Fibroblast of skin of right biceps (primary cell): Measurements from ENCODE around the gene USP17L15.
"Not testable (repeated sequence)": the region's sequence is repeated elsewhere in the genome, so short reads cannot be mapped to it uniquely, and the experiment has no call there.

Source experiments
- DNase-seq: peaks from one replicate; pipeline ENCODE4 v3.0.0-alpha.2; 2013

USP17L15 gene

GRCh38 chr4:9234085-9234484 is at the start of gene USP17L15:
TSS of gene USP17L15 (plus strand) at chr4:9234385. CDS start at chr4:9234385, 0 bp downstream.
- not testable (repeated sequence) for DNase-seq

GRCh38 chr4:9210357-9210756 is 23.8 kb upstream of the USP17L15 start, which contains the start of gene USP17L10:
TSS of gene USP17L10 (plus strand) at chr4:9210657. CDS start at chr4:9210657, 0 bp downstream.
- DNase-seq: not testable (repeated sequence)

- DNase-seq: not testable (repeated sequence)
Measured at GRCh38 chr4:9214701-9215100, 19.5 kb upstream of the USP17L15 start.

GRCh38 chr4:9215105-9215504 is 19.1 kb upstream of the USP17L15 start, which contains the start of gene USP17L11:
TSS of gene USP17L11 (plus strand) at chr4:9215405. CDS start at chr4:9215405, 0 bp downstream.
- not testable (repeated sequence) for DNase-seq

GRCh38 chr4:9219852-9220251 is 14.3 kb upstream of the USP17L15 start, which contains the start of gene USP17L12:
TSS of gene USP17L12 (plus strand) at chr4:9220152. CDS start at chr4:9220152, 0 bp downstream.
- not testable (repeated sequence) for DNase-seq

GRCh38 chr4:9224596-9224995 is 9.6 kb upstream of the USP17L15 start, which contains the start of gene USP17L13:
TSS of gene USP17L13 (plus strand) at chr4:9224896. CDS start at chr4:9224896, 0 bp downstream.
- not testable (repeated sequence) for DNase-seq

GRCh38 chr4:9230249-9230648 is 3.9 kb upstream of the USP17L15 start:
- not testable (repeated sequence) for DNase-seq

GRCh38 chr4:9238461-9238860 is 4.3 kb downstream of the USP17L15 start:
- peak; percentile 0 for DNase-seq

GRCh38 chr4:9243579-9243978 is 9.4 kb downstream of the USP17L15 start, which contains the start of gene USP17L17:
TSS of gene USP17L17 (plus strand) at chr4:9243879. CDS start at chr4:9243879, 0 bp downstream.
- DNase-seq: not testable (repeated sequence)

- DNase-seq: peak; percentile 0
Measured at GRCh38 chr4:9247953-9248680, 13.9 kb downstream of the USP17L15 start, which contains the start of gene USP17L18. TSS of gene USP17L18 (plus strand) at chr4:9248630. CDS start at chr4:9248630, 0 bp downstream.

- DNase-seq: not testable (repeated sequence)
Measured at GRCh38 chr4:9253078-9253477, 18.9 kb downstream of the USP17L15 start, which contains the start of gene USP17L19. TSS of gene USP17L19 (plus strand) at chr4:9253378. CDS start at chr4:9253378, 0 bp downstream.

GRCh38 chr4:9257824-9258223 is 23.6 kb downstream of the USP17L15 start, which contains the start of gene USP17L20:
TSS of gene USP17L20 (plus strand) at chr4:9258124. CDS start at chr4:9258124, 0 bp downstream.
- DNase-seq: not testable (repeated sequence)

- not testable (repeated sequence) for DNase-seq
Measured at GRCh38 chr4:9262572-9262971, 28.4 kb downstream of the USP17L15 start, which contains the start of gene USP17L21. TSS of gene USP17L21 (plus strand) at chr4:9262872. CDS start at chr4:9262872, 0 bp downstream.

GRCh38 chr4:9267319-9267718 is 33.1 kb downstream of the USP17L15 start, which contains the start of gene USP17L22:
TSS of gene USP17L22 (plus strand) at chr4:9267619. CDS start at chr4:9267619, 0 bp downstream.
- DNase-seq: not testable (repeated sequence)

- not testable (repeated sequence) for DNase-seq
Measured at GRCh38 chr4:9271719-9272118, 37.5 kb downstream of the USP17L15 start.
